NK-92 (cell line): ENCODE data around the gene KRT76.

Source experiments
- DNase-seq: peaks from one replicate; lab custom pipeline; 2025; ENCODE audit not compliant: unreplicated experiment; lab: John Stamatoyannopoulos, UW

Gene KRT76

DNA sequence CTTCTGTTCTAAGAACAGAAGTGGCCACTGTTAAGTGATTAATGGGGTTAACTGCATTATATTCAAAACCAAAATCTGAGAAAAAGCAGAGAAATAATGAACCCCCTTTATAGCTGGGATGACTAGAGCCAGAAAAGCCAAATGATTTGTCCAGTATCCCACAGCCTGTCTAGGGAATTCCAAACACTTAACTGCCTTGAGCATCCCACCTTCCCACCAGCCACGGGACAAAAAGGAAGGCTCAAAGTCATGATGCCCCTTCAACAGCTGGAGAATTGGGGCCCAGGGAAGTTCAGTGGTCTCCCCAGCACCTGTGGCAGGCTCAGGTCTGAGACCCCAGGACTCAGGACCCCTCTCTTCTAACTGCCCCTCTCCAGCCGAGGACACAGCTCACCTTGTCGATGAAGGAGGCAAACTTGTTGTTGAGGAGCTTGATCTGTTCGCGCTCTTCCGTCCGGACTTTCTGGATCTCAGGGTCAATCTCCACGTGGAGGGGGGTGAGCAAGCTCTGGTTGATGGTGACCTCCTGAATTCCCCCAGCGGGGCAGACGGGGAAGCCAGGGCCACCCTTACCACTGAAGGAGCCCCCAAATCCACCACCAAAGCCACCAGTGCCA is 36.2 kb upstream of the KRT76 start:
- DNase-seq: no peak

DNA sequence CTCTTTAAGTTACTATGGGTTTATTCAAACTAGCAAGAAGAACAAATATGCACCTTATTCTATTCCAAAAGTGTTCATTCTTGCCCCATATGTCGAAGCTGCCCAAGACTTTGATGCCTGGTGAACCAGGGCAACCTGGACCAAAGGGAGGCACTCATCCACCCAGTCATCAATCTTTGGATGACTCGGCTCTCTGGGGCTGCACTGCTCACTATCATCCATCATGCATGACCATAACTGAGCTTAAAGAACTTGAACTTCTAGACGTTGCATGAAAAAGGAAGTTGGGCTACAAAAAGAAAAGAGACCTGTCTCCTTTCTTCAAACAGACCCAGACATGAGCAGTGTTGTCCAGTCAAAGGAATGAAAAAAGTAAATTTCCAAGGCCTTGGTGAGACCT is 35.6 kb upstream of the KRT76 start:
- no peak for DNase-seq

DNA sequence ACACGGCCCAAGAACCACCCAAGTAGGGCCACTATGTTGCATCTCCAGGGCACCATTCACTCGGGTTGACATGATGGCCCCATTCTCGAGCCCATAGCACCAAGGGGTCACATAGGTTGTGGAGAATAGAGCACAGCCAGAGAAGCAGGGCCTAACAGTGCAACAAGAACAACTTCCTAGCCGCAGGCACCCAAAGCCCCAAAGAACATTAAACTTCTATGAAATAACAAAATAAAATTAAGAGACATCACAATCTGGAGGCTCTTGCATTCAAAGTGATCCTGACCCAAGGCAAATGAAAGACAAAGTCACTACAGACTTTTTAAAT is 34.9 kb upstream of the KRT76 start:
- no peak for DNase-seq

DNA sequence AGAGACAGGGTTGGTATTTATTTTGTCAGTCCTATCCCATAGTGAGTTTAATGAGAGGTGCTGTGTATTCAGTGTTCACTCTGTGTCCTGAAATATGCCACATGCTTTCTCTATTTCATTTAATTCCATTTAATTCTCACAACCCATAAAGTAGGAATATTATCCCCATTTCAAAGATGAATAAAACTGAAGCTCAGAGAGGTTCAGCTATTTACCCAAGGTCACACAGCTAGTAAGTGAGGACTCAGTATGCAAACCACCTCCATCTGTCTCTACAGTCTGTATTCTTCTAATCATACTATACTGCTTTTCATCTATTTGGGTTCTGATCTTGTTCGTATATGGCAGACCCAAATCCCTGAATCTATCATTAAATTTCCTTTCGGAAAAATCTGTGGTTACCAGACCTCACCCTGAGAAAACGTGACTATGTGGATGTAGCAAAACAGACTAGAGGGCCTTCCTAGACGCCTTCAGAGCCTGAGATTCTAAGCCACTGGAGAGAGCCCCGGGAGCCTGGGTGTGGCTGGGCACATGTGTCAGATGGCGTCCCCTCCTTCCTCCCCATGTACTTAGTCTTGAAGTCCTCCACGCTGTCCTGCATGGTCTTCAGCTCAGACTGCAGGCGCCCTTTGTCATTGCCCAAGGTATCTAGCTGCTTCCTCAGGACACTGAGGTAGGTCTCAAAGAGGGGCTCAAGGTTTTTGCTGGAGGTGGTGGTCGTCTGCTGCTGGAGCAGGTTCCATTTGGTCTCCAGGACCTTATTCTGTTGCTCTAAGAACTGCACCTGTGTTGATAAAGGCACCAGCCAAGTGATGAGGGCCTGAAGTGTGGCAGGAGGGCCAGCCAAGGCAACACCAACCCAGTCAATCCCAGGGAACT is 34.3 kb upstream of the KRT76 start:
- DNase-seq: no peak

DNA sequence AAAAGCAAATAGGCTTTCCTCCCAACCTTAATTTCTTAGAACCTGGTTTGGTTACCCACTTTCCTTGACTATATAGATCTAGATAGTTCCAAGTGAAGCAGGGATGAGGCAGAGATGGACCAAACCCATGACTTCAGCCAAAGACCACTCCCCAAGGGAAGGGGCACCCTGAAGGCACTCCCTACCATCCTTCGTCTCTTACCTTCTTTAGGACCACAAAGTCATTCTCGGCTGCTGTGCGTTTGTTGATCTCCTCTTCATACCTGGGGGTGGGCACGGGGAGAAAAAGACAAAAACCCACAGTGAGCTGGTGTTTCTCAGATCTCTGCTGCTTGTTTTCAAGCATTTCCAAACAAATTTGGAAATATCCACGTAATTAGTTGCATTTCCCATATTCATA is 33.4 kb upstream of the KRT76 start:
- DNase-seq: no peak

DNA sequence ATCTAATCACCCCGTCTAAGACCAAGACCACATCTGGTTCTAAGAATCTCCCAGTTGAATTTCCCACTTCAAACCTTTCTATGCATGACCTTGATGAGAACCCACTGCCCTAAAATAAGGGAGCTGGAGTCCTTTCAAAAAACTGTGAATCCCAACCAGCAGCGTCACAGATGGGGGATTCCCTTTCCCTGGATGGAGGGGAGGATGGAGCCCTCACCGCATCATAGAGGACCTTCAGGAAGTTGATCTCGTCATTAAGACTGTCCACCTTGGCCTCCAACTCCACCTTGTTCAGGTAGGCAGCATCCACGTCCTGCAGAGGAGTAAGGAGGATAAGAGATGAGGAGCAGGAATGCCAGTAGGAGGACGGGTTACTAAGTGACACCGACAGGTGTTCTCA is 32.0 kb upstream of the KRT76 start:
- no peak for DNase-seq

DNA sequence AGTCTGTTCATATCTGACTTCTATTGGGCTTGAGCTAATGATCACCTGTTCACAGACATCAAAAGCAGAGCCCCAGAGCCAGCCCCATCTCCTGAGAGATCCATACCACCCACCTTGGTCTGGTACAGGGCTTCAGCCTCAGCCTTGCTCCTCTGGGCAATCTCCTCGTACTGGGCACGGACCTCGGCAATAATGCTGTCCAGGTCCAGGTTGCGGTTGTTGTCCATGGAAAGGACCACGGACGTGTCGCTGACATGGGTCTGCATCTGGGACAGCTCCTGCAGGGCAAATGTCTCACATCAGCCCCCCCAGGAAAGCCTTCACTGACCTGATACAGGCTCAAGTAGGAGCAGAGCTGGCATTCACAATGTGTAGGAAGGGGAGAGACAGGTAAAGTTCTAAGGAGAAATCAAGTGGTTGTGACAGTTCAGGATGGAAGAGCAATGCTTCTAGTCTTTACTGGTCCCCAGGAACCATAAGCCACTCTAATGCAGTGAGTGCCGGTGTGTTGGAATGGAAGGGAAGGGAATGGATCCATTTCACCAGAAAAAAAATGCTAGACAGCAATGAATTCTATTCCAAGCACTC is 31.5 kb upstream of the KRT76 start:
- no peak for DNase-seq

DNA sequence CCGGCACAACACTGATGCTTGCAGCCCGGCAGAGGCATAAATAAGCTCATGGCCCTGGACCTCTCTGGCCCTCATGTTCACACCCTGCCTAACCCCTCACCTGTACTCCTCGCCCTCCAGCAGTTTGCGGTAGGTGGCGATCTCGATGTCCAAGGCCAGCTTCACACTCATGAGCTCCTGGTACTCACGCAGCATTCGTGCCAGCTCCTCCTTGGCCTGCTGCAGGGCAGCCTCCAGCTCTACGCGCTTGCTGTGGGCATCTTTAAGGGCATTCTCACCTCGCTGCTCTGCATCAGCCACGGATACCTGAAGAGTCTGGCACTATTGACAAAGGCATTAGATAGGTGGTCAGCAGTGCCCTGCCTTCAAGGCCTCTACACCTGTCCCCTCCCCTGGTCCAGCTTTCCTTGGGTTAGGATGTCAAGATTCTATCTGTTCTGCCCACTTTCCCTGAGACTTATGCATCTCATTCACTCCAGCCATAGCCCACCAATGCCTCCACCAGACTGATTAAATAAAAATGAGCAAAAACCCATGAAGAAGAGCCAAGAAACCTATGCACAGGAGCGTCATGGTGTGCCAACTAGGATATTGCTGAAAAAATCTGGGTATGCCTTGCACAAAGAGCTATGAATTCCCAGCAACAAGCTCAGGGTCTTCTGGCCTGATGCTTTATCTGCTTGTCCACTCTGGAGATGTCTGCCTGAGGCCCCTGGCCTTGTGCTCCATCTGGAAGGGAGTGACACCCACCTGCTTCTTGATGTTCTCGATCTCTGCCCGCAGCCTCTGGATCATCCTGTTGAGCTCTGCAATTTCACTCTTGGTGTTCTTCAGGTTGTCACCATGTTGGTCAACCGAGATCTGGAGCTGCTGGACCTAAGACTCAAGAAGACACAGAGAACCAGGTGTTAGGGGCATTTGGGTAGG is 30.7 kb upstream of the KRT76 start:
- DNase-seq: no peak

DNA sequence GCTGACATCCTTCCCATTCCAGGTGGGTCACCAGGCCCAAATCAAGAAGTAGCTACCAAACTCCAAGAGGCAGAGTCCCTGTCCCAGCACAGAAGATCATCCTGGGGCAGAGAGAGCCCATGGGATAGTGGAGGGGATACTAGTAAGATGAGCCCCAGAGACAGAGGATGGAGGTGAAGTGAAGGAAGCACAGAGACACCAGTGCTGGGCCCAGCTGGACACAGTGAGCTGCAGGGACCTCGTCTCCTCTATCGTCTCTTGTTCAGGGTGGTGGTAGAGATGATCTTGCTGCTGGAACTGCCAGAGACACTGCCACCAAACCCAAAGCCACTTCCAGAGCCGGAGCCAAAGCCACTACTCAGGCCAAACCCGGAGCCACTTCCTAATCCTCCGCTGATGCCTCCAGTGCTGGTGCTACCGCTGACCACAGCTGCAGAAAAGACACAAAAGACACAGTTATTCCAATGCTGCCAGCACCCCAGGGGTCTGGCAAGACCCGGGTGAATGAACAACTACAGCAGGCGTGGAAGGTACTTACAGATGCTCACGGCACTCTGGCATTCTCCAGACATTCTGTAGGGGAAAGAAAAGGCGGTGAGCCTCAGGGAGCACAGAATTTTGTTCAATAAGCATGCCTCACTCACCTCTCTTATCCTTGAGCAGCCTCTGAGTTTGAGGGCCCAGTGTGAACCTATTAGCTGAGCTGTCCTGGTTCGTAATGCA is 29.8 kb upstream of the KRT76 start:
- DNase-seq: no peak

DNA sequence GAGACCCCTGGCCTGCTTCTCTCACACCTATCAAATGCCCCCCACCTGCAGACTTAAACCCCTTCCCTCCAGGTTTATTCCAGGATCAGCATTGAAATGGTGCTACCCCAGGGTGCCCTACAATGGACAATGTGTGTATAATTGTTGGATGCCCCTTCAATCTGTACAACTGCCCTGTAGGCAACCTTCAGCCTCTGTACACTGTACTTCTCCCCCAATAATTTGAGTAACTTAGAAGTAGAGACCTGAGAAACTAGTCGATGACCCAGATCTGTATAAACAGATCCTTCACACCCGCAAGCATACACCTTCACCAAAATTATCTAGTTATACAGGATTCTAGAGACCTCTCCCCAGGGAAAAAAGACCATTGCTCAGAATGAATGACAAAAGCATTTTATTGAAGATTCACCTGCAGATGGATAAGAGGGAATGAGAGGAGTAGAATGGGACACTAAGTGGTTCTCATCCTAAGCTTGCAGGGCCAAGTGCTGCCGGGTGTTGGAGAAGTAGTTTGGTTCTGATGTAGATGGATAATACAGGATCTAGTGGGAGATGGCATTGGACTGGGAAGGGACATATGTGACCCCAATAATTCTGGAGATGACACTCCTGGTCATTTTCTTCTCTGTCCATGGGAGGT is 29.1 kb upstream of the KRT76 start:
- DNase-seq: no peak

DNA sequence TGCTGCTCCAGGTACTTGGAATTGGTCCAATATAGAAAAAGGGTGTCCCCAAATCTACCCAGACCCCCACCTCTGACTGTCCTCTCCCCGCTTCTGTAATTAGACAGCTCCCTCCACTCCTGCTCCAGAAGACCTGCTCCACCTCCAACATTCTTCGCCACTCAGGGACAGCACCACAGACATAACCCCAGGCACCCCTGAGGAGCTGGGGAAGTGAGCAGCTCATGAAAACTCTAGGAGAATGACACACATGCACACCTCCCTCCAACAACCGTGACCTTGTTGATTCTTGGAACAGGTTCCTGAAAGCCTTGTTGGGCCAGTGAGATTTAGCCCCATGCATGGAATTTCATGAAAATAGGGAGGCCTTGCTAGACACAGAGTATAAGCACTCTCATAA is 28.6 kb upstream of the KRT76 start:
- no peak for DNase-seq

DNA sequence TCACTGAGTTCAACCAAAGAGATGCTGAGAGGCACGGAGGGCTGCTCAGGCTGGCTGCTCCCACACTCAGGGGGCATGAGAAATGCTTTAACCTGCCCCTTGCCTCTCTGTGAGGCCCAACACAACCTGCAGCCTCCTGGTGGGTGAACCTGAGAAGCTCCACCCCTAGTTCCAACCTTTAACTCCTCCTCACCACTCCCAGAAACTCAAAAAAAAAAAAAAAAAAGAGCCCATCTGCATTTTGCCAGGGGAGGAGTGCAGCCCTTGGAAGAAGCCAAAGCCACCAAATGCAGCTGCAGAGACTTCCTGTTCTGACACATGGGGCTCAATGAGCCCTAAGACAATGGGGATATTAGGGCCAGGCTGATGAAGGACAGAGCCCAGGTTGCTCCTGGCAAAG is 27.9 kb upstream of the KRT76 start:
- DNase-seq: no peak

DNA sequence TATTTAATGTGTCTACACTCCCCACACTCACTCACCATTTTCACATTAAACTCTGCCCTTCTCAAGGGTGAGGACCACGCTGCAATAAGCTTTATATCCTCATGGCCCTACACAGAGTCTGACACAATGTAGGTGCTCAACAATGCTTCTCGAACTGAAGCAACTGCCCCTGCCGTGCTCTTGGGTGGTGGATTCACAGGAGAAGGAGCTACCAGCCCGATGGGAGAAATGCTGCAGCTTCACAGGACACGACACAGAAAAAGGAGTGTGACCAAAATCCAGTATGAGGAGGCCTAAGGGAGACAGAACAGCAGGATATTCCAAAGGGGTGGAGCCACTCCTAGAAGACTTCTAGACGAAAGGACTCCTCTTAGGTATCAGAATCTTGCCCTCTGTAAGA is 25.3 kb upstream of the KRT76 start:
- DNase-seq: no peak

DNA sequence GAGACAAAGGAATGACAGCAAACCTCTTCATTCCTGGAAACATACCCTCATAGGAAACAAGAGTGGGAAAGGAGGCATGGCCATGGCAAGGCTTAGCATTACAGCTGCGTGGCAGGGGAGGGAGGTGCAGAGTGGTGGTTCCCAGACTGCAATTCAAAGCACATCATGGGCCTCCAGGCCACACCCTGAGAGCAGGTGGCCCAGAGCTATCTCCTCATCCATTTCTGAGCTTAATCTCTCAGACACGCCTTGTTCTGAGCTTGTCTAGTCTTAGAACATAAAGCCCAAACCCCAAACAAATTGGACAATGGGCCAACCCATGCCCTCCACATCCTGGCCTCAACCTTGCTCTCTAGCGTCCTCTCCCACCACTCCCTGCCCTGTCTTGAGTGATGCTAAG is 24.6 kb upstream of the KRT76 start:
- DNase-seq: no peak

DNA sequence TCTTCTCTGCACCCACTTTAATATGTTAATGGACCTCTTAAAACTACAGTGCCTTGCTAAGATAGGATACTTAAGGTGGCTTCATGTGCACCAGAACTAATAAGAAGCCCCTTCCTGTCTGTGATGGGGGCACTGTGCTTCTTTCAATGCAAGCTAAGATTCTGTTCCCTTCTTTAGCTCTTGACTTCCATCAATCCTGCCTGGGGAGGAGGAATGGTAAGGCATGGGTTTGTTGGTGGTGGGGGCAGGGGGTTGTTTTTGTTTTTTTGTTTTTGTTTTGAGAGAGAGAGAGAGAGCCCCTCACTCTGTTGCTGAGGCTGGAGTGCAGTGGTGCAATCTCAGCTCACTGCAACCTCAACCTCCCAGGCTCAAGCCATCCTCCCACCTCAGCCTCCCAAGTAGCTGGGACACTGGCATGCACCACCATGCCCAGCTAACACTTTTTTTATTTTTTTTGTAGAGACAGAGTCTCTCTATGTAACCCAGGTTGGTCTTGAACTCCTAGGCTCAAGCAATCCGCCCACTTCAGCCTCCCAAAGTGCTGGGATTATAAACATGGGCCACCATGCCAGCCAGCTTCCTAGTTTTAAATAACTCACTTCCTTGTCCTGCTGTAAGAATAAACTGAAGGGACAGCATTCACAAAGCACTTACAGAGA is 23.2 kb upstream of the KRT76 start:
- no peak for DNase-seq

DNA sequence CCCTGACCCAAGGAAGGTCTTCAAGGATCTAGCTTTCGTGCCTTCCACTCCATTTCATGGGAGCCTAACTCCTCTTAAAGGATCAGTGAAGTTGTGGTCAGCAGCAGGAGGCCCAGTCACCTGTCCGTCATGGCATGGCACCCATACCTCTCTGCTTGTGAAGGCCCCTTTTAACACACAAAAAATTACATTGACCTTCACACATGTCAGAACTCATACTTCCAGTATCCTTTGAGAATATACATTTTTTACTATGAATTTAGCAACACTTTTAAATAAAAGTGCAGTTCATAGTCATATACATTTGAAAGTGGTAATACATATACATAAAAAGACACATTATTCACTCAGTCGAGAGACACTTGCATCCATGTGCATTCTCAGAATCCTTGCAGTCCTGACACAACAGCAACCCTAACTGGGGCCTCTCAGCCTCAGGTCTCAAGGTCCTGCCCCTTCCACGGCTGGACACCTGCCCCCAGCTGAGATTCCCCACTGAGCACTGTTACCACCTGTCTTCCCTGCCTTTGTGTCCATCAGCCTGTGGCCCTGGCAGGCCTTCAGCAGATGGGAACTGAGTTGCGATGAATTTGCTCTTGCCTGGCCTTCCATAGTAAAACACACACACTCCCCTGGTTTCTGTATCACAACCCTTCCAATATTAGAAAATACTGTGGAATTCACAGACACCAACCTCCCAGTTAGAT is 22.5 kb upstream of the KRT76 start:
- DNase-seq: no peak

DNA sequence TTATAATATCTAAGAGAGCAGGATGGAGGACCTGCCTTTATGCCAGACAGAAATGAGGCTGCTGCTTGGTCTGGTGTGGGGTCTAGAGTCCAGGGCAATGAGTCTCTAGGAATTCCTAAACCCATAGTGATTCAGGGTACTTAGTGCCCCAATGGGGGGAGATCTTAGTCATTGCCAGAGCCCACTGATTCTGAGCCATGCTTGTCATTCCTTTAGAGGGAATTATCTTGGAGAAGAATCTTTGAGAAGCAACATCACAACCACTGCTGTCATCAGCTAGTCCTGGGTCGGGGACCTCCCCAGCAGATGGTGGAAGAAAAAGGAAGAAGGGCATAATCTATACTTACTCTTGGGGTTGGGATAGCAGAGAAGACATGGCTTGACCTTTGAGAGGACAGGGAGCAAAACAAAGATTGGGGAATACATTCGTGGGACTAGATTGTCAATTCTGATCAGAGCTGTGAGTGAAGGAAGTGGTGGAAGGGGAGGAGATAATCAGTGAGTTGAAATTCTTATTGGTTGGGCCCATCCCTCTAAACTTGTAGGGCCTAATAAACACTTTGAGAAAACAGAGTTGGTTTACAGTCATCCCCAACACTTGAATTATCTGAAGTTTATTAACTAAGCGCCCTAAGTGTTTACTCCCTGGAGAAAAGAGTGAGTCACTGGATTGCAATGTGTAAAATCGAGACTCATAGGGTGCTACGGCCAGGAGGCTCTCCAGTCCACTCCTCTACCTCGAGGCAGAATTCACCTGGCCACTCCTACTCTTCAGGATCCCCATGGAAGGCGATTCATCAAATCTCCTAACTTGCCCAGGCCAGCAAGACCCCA is 21.7 kb upstream of the KRT76 start:
- no peak for DNase-seq

DNA sequence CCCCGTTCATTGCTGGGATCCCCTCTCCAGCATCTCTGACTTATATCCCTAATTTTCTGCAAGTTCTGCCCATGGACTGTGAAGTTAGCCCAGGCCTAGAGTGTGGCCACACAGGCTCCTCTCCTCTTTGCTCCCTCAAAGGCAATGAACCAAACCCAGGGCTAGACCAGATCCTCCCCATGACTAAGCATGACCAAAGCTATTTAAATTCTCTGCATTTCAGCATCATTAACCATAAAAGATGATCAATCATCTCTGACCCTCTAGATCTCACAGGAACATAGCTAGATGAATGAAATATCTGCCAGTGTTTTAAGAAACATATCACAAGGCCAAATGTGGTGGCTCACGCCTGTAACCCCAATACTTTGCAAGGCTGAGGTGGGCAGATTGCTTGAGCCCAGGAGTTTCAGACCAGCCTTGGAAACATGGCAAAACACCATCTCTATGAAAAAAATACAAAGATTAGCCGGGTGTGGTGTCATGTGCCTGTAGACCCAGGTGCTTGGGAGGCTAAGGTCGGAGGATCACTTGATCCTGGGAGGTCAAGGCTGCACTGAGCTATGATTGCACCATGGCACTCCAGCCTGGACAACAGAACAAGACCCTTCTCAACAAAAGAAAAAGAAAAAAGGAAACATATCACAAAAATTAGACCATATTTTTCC is 21.0 kb upstream of the KRT76 start:
- DNase-seq: no peak
